AG09309 (cell line): ENCODE measurements around the gene C2CD4A.
A peak's percentile ranks its signal among the peaks of the same experiment; 100 is the strongest.

Experiments used
- DNase-seq: peaks from one replicate; pipeline ENCODE4 v3.0.0-alpha.2; 2010; ENCODE audit warnings: low read depth
- H3K4me3 ChIP-seq: 2 replicates; pipeline ENCODE4 v1.5.1; 2011; ENCODE audit warnings: mild to moderate bottlenecking, low read depth, low read length, moderate library complexity; ENCODE audit not compliant: control insufficient read depth
- TF ChIP-seq, protein P1 (sequence below): IDR thresholded peaks from 2 replicates; pipeline ENCODE4 v1.5.1; 2011; ENCODE audit warnings: mild to moderate bottlenecking, low read depth, low read length, inconsistent platforms; ENCODE audit not compliant: insufficient read depth, control insufficient read depth; ENCODE audit errors: missing control alignments

The C2CD4A gene

GRCh38 chr15:62066663-62067447 is at the start of gene C2CD4A:
TSS of gene C2CD4A (plus strand) at chr15:62066977. CDS start at chr15:62067614, 637 bp downstream.
- TF ChIP-seq, protein P1, sequence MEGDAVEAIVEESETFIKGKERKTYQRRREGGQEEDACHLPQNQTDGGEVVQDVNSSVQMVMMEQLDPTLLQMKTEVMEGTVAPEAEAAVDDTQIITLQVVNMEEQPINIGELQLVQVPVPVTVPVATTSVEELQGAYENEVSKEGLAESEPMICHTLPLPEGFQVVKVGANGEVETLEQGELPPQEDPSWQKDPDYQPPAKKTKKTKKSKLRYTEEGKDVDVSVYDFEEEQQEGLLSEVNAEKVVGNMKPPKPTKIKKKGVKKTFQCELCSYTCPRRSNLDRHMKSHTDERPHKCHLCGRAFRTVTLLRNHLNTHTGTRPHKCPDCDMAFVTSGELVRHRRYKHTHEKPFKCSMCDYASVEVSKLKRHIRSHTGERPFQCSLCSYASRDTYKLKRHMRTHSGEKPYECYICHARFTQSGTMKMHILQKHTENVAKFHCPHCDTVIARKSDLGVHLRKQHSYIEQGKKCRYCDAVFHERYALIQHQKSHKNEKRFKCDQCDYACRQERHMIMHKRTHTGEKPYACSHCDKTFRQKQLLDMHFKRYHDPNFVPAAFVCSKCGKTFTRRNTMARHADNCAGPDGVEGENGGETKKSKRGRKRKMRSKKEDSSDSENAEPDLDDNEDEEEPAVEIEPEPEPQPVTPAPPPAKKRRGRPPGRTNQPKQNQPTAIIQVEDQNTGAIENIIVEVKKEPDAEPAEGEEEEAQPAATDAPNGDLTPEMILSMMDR = no peak
- peak within 1 kb of the TSS; percentile 32 for H3K4me3 ChIP-seq
- DNase-seq = no peak

DNA sequence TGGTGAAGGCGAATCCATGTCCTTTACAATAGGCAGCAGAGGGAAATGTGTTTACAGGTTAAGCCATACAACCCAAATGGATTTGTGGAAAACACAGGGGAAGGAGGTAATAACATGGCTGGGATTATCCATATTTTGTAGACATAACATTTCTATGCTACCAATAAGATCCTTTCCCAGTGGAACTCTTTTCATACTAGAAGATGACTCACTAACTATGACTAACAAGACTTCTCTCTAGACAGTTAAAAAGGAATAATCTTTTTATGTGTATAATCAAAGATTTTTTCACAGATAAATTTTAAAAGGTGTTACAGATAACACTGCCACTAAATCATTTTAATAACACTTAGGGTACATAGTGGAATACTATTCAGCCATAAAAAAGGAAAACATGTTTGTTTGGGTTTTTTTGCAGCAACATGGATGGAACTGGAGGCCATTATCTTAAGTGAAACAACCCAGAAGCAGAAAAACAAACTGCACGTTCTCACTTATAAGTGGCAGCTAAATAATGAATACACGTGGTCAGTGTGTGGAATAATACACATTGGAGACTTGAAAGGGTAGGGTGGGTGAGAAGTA is 46.1 kb upstream of the C2CD4A start:
- DNase-seq = no peak
- no peak overlapping the region for H3K4me3 ChIP-seq
- TF ChIP-seq, protein P1 = no peak

DNA sequence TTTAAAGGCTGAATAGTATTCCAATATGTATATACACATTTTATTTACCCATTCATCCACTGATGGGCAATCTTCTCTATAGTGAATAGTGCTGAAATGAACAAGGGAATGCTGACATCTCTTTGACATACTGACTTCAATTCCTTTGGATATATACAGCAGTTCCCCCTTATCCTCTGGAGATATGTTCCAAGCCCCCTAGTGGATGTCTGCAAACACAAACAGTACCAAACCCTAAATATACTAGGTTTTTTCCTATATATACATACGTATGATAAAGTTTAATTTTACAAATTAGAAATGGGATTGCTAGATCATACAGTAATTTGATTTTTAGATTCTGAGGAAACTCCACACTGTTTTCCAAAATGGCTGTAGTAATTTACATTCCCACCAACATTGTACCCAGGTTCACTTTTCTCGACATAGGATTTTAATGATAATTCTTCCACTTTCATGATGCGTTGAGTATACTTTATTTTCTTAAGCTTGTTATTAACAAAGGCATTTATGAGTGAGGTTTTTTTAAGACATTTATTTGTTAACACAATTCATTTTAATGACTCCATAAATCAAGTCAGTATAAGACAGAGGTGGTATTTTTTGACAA is 44.7 kb upstream of the C2CD4A start:
- H3K4me3 ChIP-seq = no peak overlapping the region
- no peak for DNase-seq
- TF ChIP-seq, protein P1 = peak; percentile 18

DNA sequence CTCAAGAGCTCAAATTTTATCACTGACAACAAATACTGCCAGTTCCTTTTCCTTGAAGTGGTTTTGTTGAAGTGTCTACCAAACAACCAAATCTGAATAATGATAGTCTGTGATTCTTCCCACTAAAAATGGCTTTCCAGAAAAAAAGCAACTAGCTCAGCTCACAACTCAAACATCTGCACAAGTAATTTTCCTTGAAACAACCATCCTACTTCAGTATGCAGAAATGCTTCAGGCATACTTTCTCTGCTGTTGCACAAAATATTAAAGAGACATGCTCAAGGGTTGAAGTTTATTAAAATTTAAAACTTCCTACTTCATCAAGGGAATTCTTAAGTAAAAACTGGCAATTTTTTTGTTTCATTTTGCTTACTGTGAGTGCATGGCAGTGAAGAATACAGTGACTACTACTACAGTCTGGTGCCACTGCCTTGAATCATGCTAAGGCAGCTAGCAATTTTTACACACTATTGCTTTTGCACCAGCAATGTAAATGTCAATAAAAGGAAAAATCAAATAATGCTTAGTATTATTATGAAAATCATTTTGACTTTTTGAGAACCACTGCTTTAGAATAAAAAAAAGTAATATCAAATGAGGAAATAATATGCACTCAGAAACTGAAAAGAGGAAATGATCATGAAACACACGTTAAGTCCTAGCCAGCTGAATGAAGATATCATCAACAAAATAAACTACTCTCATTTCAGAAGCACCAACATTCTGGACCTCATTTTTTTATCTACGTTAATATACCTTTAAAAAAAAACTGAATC is 40.1 kb upstream of the C2CD4A start:
- TF ChIP-seq, protein P1 = no peak
- DNase-seq = no peak
- H3K4me3 ChIP-seq = no peak overlapping the region

DNA sequence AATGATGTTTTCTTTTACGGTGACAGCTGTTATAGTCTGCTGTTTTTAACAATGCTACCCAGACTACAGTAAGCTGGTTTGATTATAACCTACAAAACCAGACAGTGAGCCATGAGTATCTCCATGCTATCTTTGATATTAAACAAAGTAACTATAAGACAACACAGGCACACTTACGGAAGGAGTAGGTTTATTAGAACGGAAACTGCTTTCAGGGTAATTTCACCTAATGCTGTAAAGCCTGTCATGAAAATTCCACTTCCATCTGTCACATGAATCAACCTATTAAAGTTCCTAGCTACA is 39.6 kb upstream of the C2CD4A start:
- TF ChIP-seq, protein P1 = no peak
- no peak for DNase-seq
- H3K4me3 ChIP-seq = no peak overlapping the region

- H3K4me3 ChIP-seq = no peak overlapping the region
- no peak for DNase-seq
- TF ChIP-seq, protein P1 = no peak
These were observed 38.9 kb upstream of the C2CD4A start for GRCh38 chr15:62027916-62028315.
